ENCODE data around the gene CCDC190.

- no peak for TF ChIP-seq CTCF (conservative IDR thresholded peaks at IDR 0.05; ENCODE audit: low read length)
- no peak for TF ChIP-seq EZH2phosphoT487 (IDR thresholded peaks at IDR 0.05; ENCODE audit: borderline replicate concordance)
These were observed 14.4 kb downstream of the CCDC190 start for GRCh38 chr1:162846256-162847212.
